Left lung (tissue), 10 donors: ENCODE results near the gene LTB4R2. TPM values are rescaled to one million over a fixed set of nuclear protein-coding genes. Genes with fewer than 3 reads are reported as not detected.

ENCODE experiments used
- ATAC-seq: fragments of 200-7000 bp; cut with Tn5 transposase; one replicate; pipeline ENCODE4 v1.9.1; 2020; ENCODE audit warnings: moderate library complexity
- DNase-seq, 4 donors: peaks; one replicate each; pipeline ENCODE4 v3.0.0-alpha.2; 2013 to 2020
- H3K27ac ChIP-seq, 2 donors: fragments of 200-600 bp; sonication (generic) in 1 of 2; one replicate each; pipeline versions ENCODE4 v1.5.0 to v1.8.0; 2020 to 2021
- H3K27me3 ChIP-seq, 2 donors: fragments of 200-600 bp; sonication (generic) in 1 of 2; one replicate each; pipeline versions ENCODE4 v1.5.0 to v1.8.0; 2020 to 2021
- H3K36me3 ChIP-seq, 2 donors: fragments of 200-600 bp; sonication (generic) in 1 of 2; one replicate each; pipeline versions ENCODE4 v1.5.0 to v1.8.0; 2020 to 2021
- H3K4me1 ChIP-seq, 2 donors: fragments of 200-600 bp; one replicate each; pipeline ENCODE4 v1.8.0; 2021
- H3K4me3 ChIP-seq, 2 donors: fragments of 200-600 bp; sonication (generic) in 1 of 2; one replicate each; pipeline versions ENCODE4 v1.5.0 to v1.8.0; 2020 to 2021; ENCODE audit warnings: mild to moderate bottlenecking in 1 of 2
- H3K9me3 ChIP-seq, 2 donors: fragments of 200-600 bp; sonication (generic) in 1 of 2; one replicate each; pipeline versions ENCODE4 v1.5.0 to v1.8.0; 2020 to 2021
- intact Hi-C, 2 donors: fragments of 100-400 bp; cut with DNase I; formaldehyde crosslinking; loops; one replicate each; pipeline versions ENCODE4 v1.11.2 to v1.14.2; 2022
- polyA plus RNA-seq, 6 donors: library from polyadenylated mRNA; unstranded; fragments of 120-200 nt; gene quantifications; one replicate each; pipeline ENCODE4 v1.2.1, GENCODE V29; 2013; ENCODE audit not compliant: insufficient read length in 6 of 6
- total RNA-seq, 2 donors: library from RNA; stranded (reverse); fragmentation: NEBNext Ultra II Directional; extraction: Animal tissue kit (Norgen Biotek cat#: 25700); gene quantifications; one replicate each; pipeline ENCODE4 v1.2.1, GENCODE V29; 2021
- TF ChIP-seq, protein P1 (sequence below), 2 donors: fragments of 200-600 bp; sonication (generic) in 1 of 2; IDR thresholded peaks; one replicate each; pipeline versions ENCODE4 v1.5.0 to v1.8.0; 2021; ENCODE audit warnings: antibody characterized with exemption in 2 of 2
- donor health status: DM: no; HTN: yes; CAD: no.
- donor health status: DM: no; HTN: no; CAD: no.

The LTB4R2 gene
- total and polyA plus RNA-seq, 8 donors = 4.0 to 6.3 (median 5.6) TPM

DNA sequence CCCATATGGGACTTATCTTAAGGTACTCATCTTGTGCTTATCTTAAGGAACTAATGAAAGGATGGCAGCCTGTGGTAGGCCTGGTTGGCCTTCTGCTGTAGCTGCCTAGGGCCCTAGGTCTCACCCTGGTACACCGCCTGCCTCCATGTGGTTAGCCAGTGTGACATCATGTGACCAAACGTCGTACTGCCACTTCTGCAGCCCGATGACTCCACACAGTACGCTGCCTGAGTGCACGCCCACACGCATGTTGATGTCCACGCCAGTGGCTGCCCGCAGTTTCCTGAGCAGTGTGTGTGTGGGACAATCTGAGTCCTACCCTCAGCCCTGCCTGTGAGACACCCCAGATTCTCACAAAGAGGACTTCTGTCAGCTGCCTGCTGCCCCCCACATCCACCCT is 19.8 kb downstream of the LTB4R2 start:
- H3K4me3 ChIP-seq = no peak overlapping the region
- no peaks in the 10 kb centered on the region for H3K9me3 ChIP-seq
- TF ChIP-seq, protein P1, sequence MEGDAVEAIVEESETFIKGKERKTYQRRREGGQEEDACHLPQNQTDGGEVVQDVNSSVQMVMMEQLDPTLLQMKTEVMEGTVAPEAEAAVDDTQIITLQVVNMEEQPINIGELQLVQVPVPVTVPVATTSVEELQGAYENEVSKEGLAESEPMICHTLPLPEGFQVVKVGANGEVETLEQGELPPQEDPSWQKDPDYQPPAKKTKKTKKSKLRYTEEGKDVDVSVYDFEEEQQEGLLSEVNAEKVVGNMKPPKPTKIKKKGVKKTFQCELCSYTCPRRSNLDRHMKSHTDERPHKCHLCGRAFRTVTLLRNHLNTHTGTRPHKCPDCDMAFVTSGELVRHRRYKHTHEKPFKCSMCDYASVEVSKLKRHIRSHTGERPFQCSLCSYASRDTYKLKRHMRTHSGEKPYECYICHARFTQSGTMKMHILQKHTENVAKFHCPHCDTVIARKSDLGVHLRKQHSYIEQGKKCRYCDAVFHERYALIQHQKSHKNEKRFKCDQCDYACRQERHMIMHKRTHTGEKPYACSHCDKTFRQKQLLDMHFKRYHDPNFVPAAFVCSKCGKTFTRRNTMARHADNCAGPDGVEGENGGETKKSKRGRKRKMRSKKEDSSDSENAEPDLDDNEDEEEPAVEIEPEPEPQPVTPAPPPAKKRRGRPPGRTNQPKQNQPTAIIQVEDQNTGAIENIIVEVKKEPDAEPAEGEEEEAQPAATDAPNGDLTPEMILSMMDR (IDR thresholded peaks at IDR 0.05) = no peak
- ATAC-seq (peak; percentile 9), DNase-seq (peak in 2 of 4 donors; percentile 87 to 92)
- intact Hi-C loops = loop anchor here (5.0 to 10.0 kb wide), 3 partner anchors 103 to 345 kb away; no protein-coding TSS in a partner anchor
- peaks cover 4 to 16% of the 10 kb centered on the region in 2 donors for H3K27me3 ChIP-seq
- peaks cover 0 to 4% of the 10 kb centered on the region in 2 donors for H3K36me3 ChIP-seq
- H3K27ac ChIP-seq = peak overlapping the region in 1 of 2 donors; percentile 69
- peaks cover 23 to 81% of the 10 kb centered on the region in 2 donors for H3K4me1 ChIP-seq

GRCh38 chr14:24330973-24331674 is 21.2 kb downstream of the LTB4R2 start:
- intact Hi-C loops = loop anchor here (5.0 to 10.0 kb wide), 3 partner anchors 101 to 344 kb away; no protein-coding TSS in a partner anchor
- H3K9me3 ChIP-seq = no peaks in the 10 kb centered on the region
- peaks cover 9 to 27% of the 10 kb centered on the region in 2 donors for H3K27me3 ChIP-seq
- TF ChIP-seq, protein P1 (IDR thresholded peaks at IDR 0.05) = no peak
- no peak overlapping the region for H3K4me3 ChIP-seq
- ATAC-seq = no peak
- DNase-seq = peak in 1 of 4 donors; percentile 45
- peaks cover 26 to 95% of the 10 kb centered on the region in 2 donors for H3K4me1 ChIP-seq
- no peak overlapping the region for H3K27ac ChIP-seq
- peaks cover 0 to 5% of the 10 kb centered on the region in 2 donors for H3K36me3 ChIP-seq

DNA sequence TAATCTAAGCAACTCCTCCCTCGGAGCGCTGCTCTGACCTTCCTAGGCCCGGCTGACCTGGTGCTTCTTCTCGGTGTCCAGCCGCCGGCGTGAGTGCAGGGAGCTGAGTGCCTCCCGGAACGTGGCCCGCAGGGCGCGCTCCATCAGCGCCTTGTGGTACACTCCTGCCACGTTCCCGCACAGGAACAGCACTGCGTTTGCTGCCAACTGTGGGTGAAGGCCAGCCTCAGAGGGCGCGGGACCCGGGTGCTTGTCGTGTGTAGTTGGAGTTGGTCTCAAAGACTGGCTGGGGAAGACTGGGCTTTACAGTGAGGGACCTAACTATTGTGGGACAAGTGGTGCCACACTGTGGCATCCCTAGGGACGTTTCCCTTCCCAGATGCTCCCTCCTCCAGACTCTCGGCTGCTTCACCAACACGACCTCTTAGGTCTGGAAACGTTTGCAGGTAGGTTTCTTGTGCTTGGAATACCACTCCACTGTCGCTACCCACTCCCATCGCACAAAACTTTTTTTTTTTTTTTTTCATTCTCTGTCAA is 21.9 kb downstream of the LTB4R2 start:
- H3K27ac ChIP-seq = peak overlapping the region in 1 of 2 donors; percentile 74
- TF ChIP-seq, protein P1 (IDR thresholded peaks at IDR 0.05) = no peak
- no peaks in the 10 kb centered on the region for H3K9me3 ChIP-seq
- ATAC-seq (no peak), DNase-seq (peak in 1 of 4 donors; percentile 78)
- H3K27me3 ChIP-seq = peaks cover 9 to 27% of the 10 kb centered on the region in 2 donors
- intact Hi-C loops = loop anchor here (5.0 to 10.0 kb wide), 3 partner anchors 101 to 343 kb away; no protein-coding TSS in a partner anchor
- peaks cover 0 to 12% of the 10 kb centered on the region in 2 donors for H3K36me3 ChIP-seq
- H3K4me3 ChIP-seq = no peak overlapping the region
- peaks cover 26 to 99% of the 10 kb centered on the region in 2 donors for H3K4me1 ChIP-seq

GRCh38 chr14:24332268-24332993 is 22.5 kb downstream of the LTB4R2 start:
- intact Hi-C loops = loop anchor here (5.0 to 10.0 kb wide), 3 partner anchors 100 to 342 kb away; no protein-coding TSS in a partner anchor
- no peaks in the 10 kb centered on the region for H3K9me3 ChIP-seq
- H3K27ac ChIP-seq = peak overlapping the region in 1 of 2 donors; percentile 74
- TF ChIP-seq, protein P1 (IDR thresholded peaks at IDR 0.05) = peak; percentile 54 to 80
- ATAC-seq (peak; percentile 79), DNase-seq (peak in 3 of 4 donors; percentile 72 to 92 (median 75))
- peak overlapping the region; percentile 19 to 46 for H3K4me3 ChIP-seq
- H3K27me3 ChIP-seq = peaks cover 9 to 27% of the 10 kb centered on the region in 2 donors
- peaks cover 26 to 97% of the 10 kb centered on the region in 2 donors for H3K4me1 ChIP-seq
- H3K36me3 ChIP-seq = peaks cover 0 to 18% of the 10 kb centered on the region in 2 donors
